Right lung (tissue), 5 donors: ENCODE measurements around the gene TMEM235. TPM values are rescaled to one million over a fixed set of nuclear protein-coding genes. Genes with fewer than 3 reads are reported as not detected.
"Not testable (repeated sequence)": the region's sequence is repeated elsewhere in the genome, so short reads cannot be mapped to it uniquely, and the experiment has no call there.

Source experiments
- DNase-seq, 2 donors: peaks; one replicate each; pipeline ENCODE4 v3.0.0-alpha.2; 2013
- polyA plus RNA-seq, 5 donors: library from polyadenylated mRNA; unstranded; fragments of 120-200 nt; gene quantifications; one replicate each; pipeline versions ENCODE4 v1.2.1 to v1.2.3, GENCODE V29; 2013; ENCODE audit warnings: inconsistent platforms in 1 of 5, low replicate concordance in 1 of 5; ENCODE audit not compliant: insufficient read length in 5 of 5, insufficient read depth in 1 of 5

Gene TMEM235
- polyA plus RNA-seq, 5 donors, result 0.08 to 0.21 (median 0.16) TPM

- no peak for DNase-seq
Observed at GRCh38 chr17:78219396-78220150, 11.9 kb upstream of the TMEM235 start.

GRCh38 chr17:78223061-78223460 lies 8.4 kb upstream of the TMEM235 start:
- DNase-seq, result no peak

GRCh38 chr17:78223765-78224164 lies 7.7 kb upstream of the TMEM235 start:
- DNase-seq, result no peak

- no peak for DNase-seq
Observed at GRCh38 chr17:78224231-78225087, 7.0 kb upstream of the TMEM235 start.

GRCh38 chr17:78225088-78225865 lies 6.2 kb upstream of the TMEM235 start:
- DNase-seq, result no peak

GRCh38 chr17:78226055-78226758 lies 5.2 kb upstream of the TMEM235 start:
- DNase-seq, result no peak

GRCh38 chr17:78226759-78227454 lies 4.5 kb upstream of the TMEM235 start:
- DNase-seq, result no peak

GRCh38 chr17:78227455-78227916 lies 3.9 kb upstream of the TMEM235 start:
- DNase-seq, result no peak

GRCh38 chr17:78228176-78228575 lies 3.3 kb upstream of the TMEM235 start:
- no peak for DNase-seq

GRCh38 chr17:78230252-78230962 lies 1.0 kb upstream of the TMEM235 start:
- DNase-seq, result no peak

- no peak for DNase-seq
Observed at GRCh38 chr17:78231991-78232858, 794 bp downstream of the TMEM235 start.

GRCh38 chr17:78232859-78233173 lies 1.4 kb downstream of the TMEM235 start:
- no peak for DNase-seq

- no peak for DNase-seq
Observed at GRCh38 chr17:78233678-78234077, 2.2 kb downstream of the TMEM235 start.

- DNase-seq, result no peak
Observed at GRCh38 chr17:78234261-78234865, 2.9 kb downstream of the TMEM235 start.

GRCh38 chr17:78235022-78235421 lies 3.6 kb downstream of the TMEM235 start:
- not testable (repeated sequence) for DNase-seq

- no peak for DNase-seq
Observed at GRCh38 chr17:78235885-78236284, 4.5 kb downstream of the TMEM235 start.

- no peak for DNase-seq
Observed at GRCh38 chr17:78236362-78237127, 5.1 kb downstream of the TMEM235 start.

GRCh38 chr17:78237401-78238012 lies 6.1 kb downstream of the TMEM235 start:
- no peak for DNase-seq
